Muscle of leg (tissue), 11 donors: ENCODE results near the gene USP40. TPM values are rescaled to one million over a fixed set of nuclear protein-coding genes. Genes with fewer than 3 reads are reported as not detected.

Source experiments
- DNase-seq: peaks from one replicate; pipeline ENCODE4 v3.0.0; 2013
- H3K27ac ChIP-seq: one replicate; pipeline ENCODE4 v1.5.1; 2013; ENCODE audit warnings: mild to moderate bottlenecking, low read length, control low read depth
- H3K27me3 ChIP-seq: one replicate; pipeline ENCODE4 v1.6.1; 2013; ENCODE audit warnings: low read length; ENCODE audit not compliant: control insufficient read depth, insufficient read depth
- H3K36me3 ChIP-seq: one replicate; pipeline ENCODE4 v1.6.1; 2013; ENCODE audit warnings: low read length; ENCODE audit not compliant: control insufficient read depth, insufficient read depth
- H3K4me1 ChIP-seq: one replicate; pipeline ENCODE4 v1.6.1; 2013; ENCODE audit warnings: low read length; ENCODE audit not compliant: control insufficient read depth, insufficient read depth
- H3K4me3 ChIP-seq: one replicate; pipeline ENCODE4 v1.5.1; 2013; ENCODE audit warnings: low read length, control low read depth
- H3K9me3 ChIP-seq: replicated peaks from 2 replicates; pipeline ENCODE4 v1.6.1; 2013; ENCODE audit warnings: low read depth, low read length; ENCODE audit not compliant: control insufficient read depth
- WGBS: methylation state at CpG from one replicate; pipeline ENCODE4 v1.1.5; 2013; ENCODE audit warnings: missing lambda C conversion rate; ENCODE audit not compliant: insufficient coverage; 5-methylcytosine and 5-hydroxymethylcytosine counted together
- polyA plus RNA-seq, 8 donors: library from polyadenylated mRNA; unstranded; fragments of 120-200 nt; gene quantifications; one replicate each; pipeline versions ENCODE4 v1.2.1 to v1.2.3, GENCODE V29; 2013; ENCODE audit warnings: inconsistent platforms in 1 of 8, low replicate concordance in 1 of 8; ENCODE audit not compliant: insufficient read length in 8 of 8, insufficient read depth in 1 of 8
- total RNA-seq: library from RNA; stranded (reverse); fragments of 120-200 nt; gene quantifications from one replicate; pipeline ENCODE4 v1.2.4, GENCODE V29; 2013

Gene USP40
- total and polyA plus RNA-seq, 9 donors: 18.0 to 30.2 (median 22.5) TPM

DNA sequence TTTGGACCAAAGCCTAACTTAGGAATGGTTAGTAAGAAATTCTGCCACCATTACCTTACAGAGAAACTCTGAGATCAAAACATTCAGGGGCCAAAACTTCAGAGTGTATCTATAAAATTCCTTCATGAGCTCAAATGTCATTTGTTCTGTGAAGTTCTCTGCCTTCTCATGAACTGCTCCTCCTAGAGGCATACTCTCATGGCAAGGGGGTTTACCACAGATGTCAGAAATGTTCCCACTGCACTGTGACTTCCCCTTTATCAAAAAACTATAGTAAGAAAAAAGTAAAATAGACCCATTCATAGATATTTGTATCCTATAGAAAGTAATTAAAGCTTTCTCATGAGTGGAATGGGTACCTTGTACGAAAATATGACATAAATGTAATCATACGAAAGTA lies 68.5 kb downstream of the USP40 start:
- Histone ChIP-seq H3K9me3 (peaks cover 7% of the 10 kb centered on the region), H3K4me1 (no peaks in the 10 kb centered on the region), H3K36me3 (peaks cover 31% of the 10 kb centered on the region), H3K27ac (no peak overlapping the region), H3K4me3 (no peak overlapping the region), H3K27me3 (no peaks in the 10 kb centered on the region)
- DNase-seq: no peak
- no CpG with 5 or more reads among the region's 2 CpGs for WGBS

- H3K27ac ChIP-seq: no peak overlapping the region
- H3K4me1 ChIP-seq: no peaks in the 10 kb centered on the region
- WGBS: no CpG with 5 or more reads among the region's 2 CpGs
- DNase-seq: no peak
- no peak overlapping the region for H3K4me3 ChIP-seq
- no peaks in the 10 kb centered on the region for H3K27me3 ChIP-seq
- peaks cover 33% of the 10 kb centered on the region for H3K36me3 ChIP-seq
- peaks cover 5% of the 10 kb centered on the region for H3K9me3 ChIP-seq
Observed at GRCh38 chr2:233497692-233498091, 68.9 kb downstream of the USP40 start.

DNA sequence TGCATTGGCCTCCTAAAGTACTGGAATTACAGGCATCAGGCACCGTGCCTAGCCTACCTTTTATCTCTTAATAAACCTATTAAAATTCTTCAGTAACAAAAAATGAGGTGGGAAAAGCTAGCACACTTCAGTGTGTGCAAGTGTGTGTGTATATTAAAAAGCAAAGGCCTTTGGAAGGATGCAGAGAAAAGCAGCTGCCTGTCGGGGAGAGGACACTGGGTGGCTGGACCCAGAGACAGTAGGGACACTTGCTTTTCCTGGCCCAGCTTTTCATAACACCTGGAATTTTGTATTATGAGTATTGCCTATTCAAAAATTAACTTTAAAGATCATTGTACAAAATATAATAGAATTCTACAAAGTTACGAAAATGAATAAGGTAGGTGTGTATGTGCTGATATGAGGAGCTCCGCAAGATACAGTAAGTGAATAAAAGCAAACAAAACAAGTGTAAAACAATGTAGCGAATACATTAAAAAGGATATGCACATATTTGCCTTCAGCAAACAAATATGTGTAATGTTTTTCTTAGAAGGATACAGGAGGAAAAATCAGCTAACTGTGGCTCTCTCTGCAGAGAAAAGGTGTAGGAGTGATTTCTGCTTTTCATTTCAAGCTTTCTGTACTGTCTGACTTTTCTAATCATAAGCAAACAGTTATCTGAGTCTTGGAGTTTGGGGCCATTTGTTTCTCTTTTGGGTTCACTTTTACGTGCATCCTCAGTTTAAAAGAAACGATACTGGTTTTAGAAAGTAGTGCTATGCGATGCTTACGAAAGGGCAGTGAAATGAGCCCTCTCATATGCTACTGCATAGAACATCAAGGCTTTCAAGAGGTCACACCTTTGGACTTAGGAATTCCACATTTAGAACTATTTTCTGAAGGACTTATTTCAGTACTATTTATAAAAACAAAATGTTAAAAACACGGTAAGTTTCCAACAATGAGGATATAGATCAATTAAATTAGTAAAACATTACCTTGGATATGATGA lies 70.8 kb downstream of the USP40 start:
- H3K4me3 ChIP-seq: no peak overlapping the region
- DNase-seq: no peak
- no peaks in the 10 kb centered on the region for H3K9me3 ChIP-seq
- no CpG with 5 or more reads among the region's 10 CpGs for WGBS
- H3K27me3 ChIP-seq: no peaks in the 10 kb centered on the region
- peaks cover 34% of the 10 kb centered on the region for H3K36me3 ChIP-seq
- H3K4me1 ChIP-seq: no peaks in the 10 kb centered on the region
- no peak overlapping the region for H3K27ac ChIP-seq

DNA sequence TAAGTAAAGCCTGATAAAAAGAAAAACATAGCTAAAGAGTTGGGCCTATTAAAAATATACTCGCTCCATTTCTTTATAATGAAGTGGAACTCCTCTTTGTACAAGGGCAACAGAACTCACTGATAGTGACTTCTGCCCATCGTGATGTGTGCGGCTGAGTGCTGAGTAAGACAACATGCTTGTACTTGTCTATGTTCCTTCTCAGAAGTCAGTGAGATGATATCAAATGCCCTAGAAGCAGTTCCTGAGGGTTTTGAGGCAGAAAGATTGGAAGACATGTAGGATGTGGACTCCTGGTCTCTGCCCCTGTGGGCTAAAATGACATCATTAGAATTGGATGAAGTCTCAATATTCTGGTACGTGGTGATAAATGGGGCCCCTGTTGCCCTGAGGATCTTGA lies 73.8 kb downstream of the USP40 start:
- WGBS: 100% methylated on average over 2 of the region's 4 CpGs
- H3K27ac ChIP-seq: no peak overlapping the region

GRCh38 chr2:233492078-233492477 lies 74.5 kb downstream of the USP40 start:
- Histone ChIP-seq H3K27me3 (no peaks in the 10 kb centered on the region), H3K36me3 (peaks cover 38% of the 10 kb centered on the region), H3K4me3 (no peak overlapping the region), H3K9me3 (no peaks in the 10 kb centered on the region), H3K4me1 (no peaks in the 10 kb centered on the region), H3K27ac (no peak overlapping the region)
- DNase-seq: no peak
- no CpG with 5 or more reads among the region's 4 CpGs for WGBS

More for the DNA sequence above, 73.8 kb downstream of the USP40 start:
- Histone ChIP-seq H3K27me3 (no peaks in the 10 kb centered on the region), H3K4me1 (no peaks in the 10 kb centered on the region), H3K9me3 (no peaks in the 10 kb centered on the region), H3K36me3 (peaks cover 44% of the 10 kb centered on the region), H3K4me3 (no peak overlapping the region)
- no peak for DNase-seq

- Histone ChIP-seq H3K36me3 (peaks cover 42% of the 10 kb centered on the region), H3K27ac (no peak overlapping the region), H3K4me1 (peaks cover 3% of the 10 kb centered on the region), H3K9me3 (no peaks in the 10 kb centered on the region), H3K4me3 (no peak overlapping the region), H3K27me3 (no peaks in the 10 kb centered on the region)
- no peak for DNase-seq
- WGBS: no CpG with 5 or more reads among the region's 3 CpGs
Observed at GRCh38 chr2:233491326-233491725, 75.3 kb downstream of the USP40 start.

DNA sequence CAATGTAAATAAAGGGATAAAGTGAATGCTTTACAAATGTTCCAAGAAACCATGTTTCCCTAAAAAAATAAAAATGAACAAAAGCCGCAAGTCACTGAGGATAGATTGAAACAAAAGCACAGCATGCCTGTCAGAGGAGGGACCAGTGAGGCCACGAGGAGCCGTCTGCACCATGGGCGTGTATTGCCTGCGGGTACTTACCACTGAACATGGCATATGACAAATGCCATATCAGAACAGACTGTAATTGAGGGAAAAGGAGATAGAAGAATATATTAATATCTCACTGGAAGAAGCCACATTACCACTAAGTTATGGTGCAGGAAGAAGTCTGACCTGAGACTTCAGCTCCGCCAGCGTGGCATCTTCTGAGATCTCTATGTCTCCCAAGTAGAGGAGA lies 75.8 kb downstream of the USP40 start:
- H3K27me3 ChIP-seq: no peaks in the 10 kb centered on the region
- H3K4me3 ChIP-seq: no peak overlapping the region
- H3K36me3 ChIP-seq: peaks cover 44% of the 10 kb centered on the region
- H3K4me1 ChIP-seq: peaks cover 3% of the 10 kb centered on the region
- no peak for DNase-seq
- H3K9me3 ChIP-seq: no peaks in the 10 kb centered on the region
- WGBS: 100% methylated on average over 2 of the region's 7 CpGs
- no peak overlapping the region for H3K27ac ChIP-seq

DNA sequence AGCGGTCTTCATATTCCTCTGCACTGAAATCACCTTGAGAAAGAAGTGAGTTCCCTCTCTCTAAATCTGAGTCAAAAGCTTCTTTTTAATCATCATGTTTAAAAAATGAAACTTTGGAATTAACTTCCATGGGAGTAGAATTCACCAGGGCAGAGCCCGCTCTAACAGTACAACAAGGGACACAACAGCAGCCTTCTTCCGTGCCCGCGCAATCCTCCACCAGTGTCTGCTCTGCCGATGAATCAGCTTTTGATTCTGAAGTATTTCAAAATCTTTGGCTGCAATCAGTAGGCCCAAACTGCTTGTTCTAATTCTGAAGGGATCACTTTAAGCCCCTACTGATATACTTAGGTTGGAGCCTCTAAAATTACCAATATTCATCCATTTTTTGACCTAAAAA lies 76.9 kb downstream of the USP40 start:
- peaks cover 49% of the 10 kb centered on the region for H3K36me3 ChIP-seq
- H3K4me1 ChIP-seq: peaks cover 3% of the 10 kb centered on the region
- 97% methylated on average over 5 of the region's 6 CpGs for WGBS
- H3K27ac ChIP-seq: no peak overlapping the region
- H3K9me3 ChIP-seq: no peaks in the 10 kb centered on the region
- no peaks in the 10 kb centered on the region for H3K27me3 ChIP-seq
- no peak overlapping the region for H3K4me3 ChIP-seq
- DNase-seq: no peak

DNA sequence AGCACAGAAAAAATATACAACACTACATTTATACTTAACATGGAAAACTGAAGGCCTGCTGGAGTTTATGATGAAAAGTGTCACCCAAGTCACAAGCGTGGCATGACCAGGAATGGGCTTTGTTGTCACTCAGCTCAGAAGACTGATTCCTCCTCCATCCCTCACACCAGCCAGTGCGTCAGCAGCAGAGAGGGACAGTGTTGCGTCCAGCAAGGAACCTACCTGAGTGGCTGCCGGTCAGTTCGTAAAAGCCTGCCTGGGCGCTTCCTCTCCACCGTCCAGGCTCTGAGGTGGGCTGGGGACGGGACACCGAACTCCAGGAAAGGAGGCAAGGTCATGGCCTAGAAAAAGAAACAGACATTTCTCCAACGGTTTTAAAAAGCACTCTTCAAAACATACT lies 77.4 kb downstream of the USP40 start:
- peaks cover 3% of the 10 kb centered on the region for H3K4me1 ChIP-seq
- DNase-seq: no peak
- H3K36me3 ChIP-seq: peaks cover 51% of the 10 kb centered on the region
- H3K9me3 ChIP-seq: no peaks in the 10 kb centered on the region
- no peak overlapping the region for H3K4me3 ChIP-seq
- H3K27me3 ChIP-seq: no peaks in the 10 kb centered on the region
- 92% methylated on average over 4 of the region's 10 CpGs for WGBS
- H3K27ac ChIP-seq: no peak overlapping the region

DNA sequence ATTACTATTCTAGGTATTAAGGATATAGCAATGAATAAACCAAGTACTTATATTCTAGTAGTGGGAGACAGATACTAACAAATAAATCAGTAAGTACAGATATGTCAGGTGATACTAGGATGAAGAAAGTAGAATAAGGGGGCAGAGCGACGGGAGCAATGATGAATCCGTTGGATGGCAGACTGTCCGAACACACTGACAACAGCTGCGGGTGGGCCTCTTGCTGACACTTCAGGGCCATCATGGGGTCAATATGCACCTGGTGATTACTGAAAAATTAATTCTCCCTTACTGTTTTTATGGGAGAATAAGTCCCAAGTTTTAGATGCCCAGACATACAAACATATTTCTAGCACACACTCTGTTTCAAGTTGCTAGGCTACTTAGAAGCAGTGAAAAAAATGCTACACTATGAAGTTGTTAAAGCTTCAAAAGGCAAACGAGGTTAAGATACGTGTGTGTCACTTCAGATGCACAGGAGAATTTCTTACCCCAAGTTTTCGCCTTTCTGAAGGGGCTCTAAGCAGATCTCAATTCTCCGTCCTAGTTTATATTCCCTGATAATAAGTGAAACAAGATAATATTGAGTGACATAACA lies 78.7 kb downstream of the USP40 start:
- Histone ChIP-seq H3K4me1 (peaks cover 3% of the 10 kb centered on the region), H3K9me3 (no peaks in the 10 kb centered on the region), H3K36me3 (peaks cover 55% of the 10 kb centered on the region), H3K4me3 (no peak overlapping the region), H3K27ac (no peak overlapping the region), H3K27me3 (no peaks in the 10 kb centered on the region)
- WGBS: 100% methylated on average over 4 of the region's 9 CpGs
- no peak for DNase-seq
